GM18873 (cell line): Measurements from ENCODE around the gene COL16A1.

ENCODE experiments used
- ATAC-seq: cut with Tn5 transposase; IDR thresholded peaks from one replicate; pipeline ENCODE4 v1.9.1; 2021; ENCODE audit warnings: mild to moderate bottlenecking, moderate library complexity, moderate number of reproducible peaks; ENCODE audit not compliant: unreplicated experiment, low FRiP score

The COL16A1 gene

DNA sequence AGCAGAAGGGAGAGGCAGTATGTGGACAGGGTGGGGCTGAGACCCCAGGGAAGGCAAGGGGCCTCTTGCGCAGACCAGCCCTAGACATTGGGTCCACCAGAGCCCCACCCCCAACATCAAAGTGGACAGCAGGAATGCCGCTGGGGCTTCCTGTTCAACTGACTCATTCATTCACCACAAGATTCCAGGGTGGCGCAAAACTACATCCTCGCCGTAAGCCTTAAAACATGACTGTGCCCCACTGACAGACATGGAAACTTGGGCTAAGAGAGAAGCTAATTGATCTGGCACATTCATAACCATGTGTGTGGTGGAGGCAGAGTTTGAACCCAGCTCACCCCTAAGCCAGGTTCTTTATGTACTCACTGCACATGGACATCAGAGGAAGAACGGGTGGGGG lies 14.0 kb downstream of the COL16A1 start:
- no peak for ATAC-seq

GRCh38 chr1:31689379-31689778 lies 14.4 kb downstream of the COL16A1 start:
- ATAC-seq, result no peak

DNA sequence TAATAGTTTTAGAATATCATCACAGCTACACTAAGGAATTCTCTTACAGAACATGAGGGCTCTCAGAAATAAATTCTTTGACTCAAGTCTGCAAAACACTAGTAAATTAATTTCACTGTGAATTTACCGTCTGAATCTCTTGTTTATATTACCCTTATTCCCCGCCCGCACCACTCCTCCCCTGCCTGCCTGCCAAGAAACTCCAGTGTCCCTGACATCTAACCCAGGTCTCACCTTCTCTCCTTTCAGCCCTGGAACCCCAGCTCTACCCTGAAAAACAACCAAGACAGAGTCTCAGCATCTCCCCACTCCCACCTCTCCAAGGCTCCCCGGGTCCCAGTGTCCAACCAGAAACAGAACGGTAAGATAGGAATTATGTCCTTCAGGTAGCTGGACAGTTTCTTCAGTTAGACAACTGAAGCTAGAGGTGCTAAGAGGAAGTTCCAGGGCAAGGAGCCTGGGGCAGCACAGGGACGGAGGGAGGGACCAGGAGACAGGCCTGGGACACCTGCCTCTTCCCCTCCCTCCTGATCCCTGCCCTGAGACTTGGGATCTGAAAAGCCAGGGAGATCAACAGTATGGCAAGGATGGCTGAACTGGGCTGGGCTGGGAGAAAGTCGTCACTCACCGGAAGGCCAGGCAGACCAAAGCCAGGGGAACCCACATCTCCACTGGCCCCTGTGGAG lies 15.4 kb downstream of the COL16A1 start:
- ATAC-seq, result no peak

- ATAC-seq, result no peak
These were observed 16.2 kb downstream of the COL16A1 start for GRCh38 chr1:31687601-31688000.

GRCh38 chr1:31685795-31686194 lies 18.0 kb downstream of the COL16A1 start:
- no peak for ATAC-seq

- ATAC-seq, result no peak
These were observed 19.8 kb downstream of the COL16A1 start for GRCh38 chr1:31683997-31684396.

- no peak for ATAC-seq
These were observed 22.4 kb downstream of the COL16A1 start for GRCh38 chr1:31681415-31681814.

DNA sequence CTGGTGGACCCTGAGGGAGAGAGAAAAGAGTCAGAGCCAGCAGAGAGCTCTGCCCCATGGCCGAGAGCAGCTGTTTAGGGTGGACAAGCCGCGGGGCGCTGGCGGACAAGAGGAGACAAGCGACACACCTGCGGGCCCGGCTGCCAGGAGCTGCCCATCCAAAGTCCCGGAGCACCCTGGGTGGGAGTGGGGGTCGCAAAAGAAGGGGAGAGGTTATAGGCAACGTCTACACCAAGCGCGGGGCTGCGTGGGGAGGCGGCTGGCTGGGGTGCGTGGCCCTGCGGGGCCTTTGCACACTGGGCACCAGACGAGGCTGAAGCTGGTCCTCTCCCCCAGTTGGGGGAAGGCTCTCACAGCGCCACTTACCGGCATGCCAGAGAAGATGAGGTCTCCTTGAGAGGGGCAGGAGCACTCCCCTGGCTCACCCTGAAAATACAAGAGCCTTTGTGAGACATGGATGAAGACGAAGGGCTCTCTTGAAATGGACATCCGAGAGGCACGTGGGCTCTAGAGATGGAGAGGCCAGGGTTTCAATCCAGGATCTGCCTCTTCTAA lies 24.1 kb downstream of the COL16A1 start:
- no peak for ATAC-seq

DNA sequence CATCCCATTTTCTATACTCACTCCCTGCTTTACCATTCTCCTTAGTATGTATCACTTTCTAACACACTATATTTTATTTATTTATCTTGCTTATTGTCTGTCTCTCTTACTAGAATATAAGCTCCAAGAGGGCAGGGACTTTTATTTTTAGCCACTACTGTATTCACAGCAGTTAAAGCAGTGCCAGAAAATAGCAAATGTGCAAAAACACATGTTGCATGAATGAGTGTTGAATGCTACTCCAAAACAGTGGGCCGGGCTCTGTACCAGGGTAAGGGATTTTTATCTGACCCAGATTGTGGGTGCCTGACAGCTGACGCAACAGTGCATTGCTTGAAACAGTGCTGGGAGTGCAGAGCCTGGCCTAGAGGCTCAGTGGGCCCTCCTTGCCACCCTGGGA lies 24.7 kb downstream of the COL16A1 start:
- no peak for ATAC-seq

DNA sequence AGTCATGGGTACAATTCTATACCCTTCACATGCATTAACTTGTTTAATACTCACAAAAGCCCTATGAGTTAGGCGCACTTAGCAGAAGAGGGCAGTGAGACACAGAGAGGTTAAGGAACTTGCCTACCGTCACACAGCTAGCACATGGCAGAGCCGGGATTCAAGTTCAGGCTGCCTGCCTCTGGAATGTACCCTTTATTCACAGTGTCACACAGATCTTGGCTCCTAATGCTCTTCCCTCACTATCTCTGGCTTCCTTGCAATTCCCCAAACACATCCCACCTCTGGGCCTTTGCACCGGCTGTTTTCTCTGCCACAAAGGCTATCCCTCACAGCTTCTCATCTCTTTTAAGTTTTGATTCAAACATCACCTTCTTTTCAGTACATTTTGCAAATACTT lies 25.1 kb downstream of the COL16A1 start:
- ATAC-seq, result no peak

- no peak for ATAC-seq
These were observed 25.9 kb downstream of the COL16A1 start for GRCh38 chr1:31677949-31678348.

- ATAC-seq, result no peak
These were observed 26.4 kb downstream of the COL16A1 start for GRCh38 chr1:31677401-31677800.

DNA sequence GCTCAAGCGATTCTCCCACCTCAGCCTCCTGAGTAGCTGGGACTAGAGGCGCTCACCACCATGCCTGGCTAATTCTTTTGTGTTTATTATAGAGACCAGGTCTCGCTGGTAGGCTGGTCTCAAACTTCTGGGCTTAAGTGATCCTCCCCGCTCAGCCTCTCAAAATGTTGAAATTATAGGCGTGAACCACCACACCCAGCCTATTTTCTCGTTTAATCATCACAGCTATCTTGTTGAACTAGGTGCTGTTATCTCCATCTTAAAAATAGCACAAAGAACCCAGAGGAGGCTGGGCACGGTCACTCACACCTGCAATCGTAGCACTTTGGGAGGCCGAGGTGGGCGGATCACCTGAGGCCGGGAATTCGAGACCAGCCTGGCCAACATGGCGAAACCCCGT lies 28.1 kb downstream of the COL16A1 start:
- no peak for ATAC-seq

GRCh38 chr1:31675161-31675560 lies 28.7 kb downstream of the COL16A1 start:
- no peak for ATAC-seq

DNA sequence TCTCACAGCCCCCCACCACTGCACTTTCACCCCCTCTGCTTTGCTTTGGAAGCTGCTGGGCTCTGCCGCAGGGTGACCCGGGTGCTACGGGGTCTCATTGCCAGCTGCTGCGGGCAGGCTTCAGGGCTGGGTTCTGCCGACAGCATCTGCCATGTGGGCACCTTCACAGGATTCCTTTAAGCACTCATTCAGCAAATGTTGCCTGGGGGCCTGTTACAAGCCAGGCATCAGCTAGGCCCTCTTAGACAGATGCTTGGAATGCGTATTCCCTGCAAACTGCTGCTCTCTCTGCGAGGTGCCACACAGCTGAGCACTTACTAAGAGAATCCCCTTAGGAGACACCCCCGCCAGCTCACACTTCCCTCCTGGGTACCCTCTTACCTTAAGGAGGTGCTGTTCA lies 29.2 kb downstream of the COL16A1 start:
- no peak for ATAC-seq

- ATAC-seq, result no peak
These were observed 30.4 kb downstream of the COL16A1 start for GRCh38 chr1:31673433-31673832.

DNA sequence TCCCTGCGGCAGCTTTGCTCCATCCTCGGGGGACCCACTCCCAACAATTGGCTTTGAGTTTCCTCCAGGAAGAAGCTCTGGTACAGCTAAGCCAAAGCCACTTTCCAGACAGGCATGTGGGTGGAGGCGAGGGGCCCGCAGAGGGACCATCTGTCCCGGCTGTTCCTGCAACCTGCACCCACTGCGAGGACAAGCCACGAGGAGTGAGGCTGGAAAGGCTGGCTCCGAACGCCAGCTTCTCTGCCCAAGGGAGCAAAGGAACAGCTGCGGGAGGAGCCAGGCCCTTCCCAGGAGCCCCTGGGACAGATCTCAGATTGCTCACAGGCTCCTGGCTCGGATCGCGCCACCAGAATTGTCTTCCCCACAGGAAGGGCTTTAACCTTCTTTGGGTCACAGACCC lies 30.8 kb downstream of the COL16A1 start:
- no peak for ATAC-seq

GRCh38 chr1:31671561-31672201 lies 32.1 kb downstream of the COL16A1 start:
- ATAC-seq, result no peak

DNA sequence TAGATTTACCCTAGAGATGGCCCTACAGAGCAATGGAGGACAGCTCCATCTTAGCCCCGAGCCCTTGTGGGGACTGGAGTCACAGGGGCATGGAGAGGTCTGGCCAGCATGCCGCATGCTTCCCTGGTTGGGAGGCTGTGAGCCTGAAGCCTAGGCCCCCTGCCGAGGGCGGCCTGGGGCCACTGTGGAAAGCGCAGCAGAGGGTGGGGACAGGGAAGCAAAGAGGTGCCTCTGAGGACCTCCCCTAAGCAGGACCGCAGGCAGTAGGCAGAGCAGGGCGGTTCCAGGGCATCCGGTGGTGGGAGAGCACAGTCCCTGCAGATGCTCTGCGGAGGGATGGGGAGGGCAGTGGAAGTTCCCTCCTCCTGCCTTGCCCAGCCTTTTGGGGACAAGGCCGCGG lies 32.7 kb downstream of the COL16A1 start:
- ATAC-seq, result no peak

DNA sequence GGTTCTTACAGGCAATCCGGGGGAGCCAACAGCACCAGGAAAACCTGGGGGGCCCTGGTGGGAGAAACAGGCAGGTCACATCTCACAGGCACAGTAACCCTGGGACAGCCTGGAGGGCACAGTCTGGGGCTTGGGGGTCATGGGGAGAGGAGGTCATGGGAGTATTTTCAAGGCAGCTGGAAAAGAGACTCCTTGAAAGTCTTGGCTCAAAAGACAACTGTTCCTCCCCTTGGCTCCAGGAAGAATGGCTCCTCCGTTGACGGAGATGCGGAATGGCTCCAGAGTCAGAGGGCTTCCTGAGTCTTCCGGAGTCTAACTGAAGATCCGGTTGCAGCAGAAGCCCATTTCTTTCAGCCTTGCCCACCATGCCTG lies 33.2 kb downstream of the COL16A1 start:
- ATAC-seq, result no peak

DNA sequence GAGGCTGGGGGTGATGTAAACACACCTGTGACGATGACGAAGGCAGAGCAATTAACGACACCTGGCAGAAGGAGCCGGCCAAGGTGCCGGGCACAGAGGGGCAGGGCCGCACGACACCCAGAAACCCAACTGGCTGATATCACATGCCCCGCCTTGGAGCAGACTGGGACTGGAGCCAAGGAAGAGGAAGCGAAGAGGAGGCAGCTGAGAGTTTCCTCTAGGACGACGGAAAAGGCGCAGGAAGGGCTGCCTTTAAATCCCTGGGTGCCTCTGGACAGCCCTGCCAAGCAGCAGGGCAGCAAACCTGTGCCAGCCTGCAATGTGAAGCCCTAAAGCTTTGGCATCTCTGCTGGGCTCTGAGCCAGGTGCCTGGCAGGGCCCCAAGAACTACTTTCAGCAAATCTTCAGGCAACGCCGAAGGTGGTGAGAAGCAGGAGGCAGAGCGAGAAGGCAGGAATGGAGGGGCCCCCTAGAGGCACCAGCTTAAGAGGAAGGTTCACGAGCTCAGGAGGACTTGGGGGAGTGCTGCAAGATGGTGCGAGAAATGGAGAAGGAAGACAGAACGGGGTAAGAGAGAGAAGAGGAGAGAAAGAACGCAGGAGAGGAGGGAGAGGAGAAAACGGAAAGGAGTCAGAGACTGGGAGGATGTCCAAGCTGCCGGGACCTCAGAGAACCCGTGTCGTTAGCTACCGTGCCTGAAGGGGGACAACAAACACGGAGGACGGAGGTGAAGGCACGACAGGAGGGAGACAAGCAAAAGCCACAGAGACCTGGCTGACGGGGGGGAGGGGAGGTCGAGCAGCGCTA lies 33.8 kb downstream of the COL16A1 start:
- no peak for ATAC-seq
